GM11168 (cell line): ENCODE results near the gene ZSCAN18.

Experiments used
- in situ Hi-C: fragments of 300-500 bp; cut with MboI; formaldehyde crosslinking; loops from one replicate; pipeline ENCODE4 v1.12.0; 2022; ENCODE audit warnings: low sequenced_read_pairs; ENCODE audit not compliant: unreplicated experiment

Gene ZSCAN18

DNA sequence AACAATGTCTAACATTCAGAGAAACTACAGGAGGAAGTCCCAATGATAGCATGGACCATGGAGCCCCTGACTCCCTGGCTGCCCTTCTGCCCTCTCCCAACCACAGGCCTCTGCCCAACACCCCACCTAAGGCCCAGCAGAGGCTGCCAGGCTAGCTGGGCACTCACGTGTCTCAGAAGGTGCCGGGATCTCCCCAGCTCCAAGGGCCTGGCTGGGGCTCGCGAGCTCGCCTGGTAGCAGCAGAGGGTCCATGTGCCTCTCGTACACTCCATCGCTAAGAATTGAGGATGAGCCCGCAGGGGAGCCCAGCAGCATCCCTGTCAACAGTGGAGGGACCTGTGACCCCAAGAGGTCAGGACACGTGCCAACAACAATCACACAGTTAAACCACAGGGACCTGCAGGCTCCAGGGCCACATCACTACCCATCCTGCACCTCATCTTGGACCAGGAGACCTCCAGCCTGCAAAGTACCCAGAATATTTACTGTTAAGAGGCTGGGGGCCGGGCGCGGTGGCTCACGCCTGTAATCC is 9.4 kb downstream of the ZSCAN18 start:
- in situ Hi-C loops = no loop called here

DNA sequence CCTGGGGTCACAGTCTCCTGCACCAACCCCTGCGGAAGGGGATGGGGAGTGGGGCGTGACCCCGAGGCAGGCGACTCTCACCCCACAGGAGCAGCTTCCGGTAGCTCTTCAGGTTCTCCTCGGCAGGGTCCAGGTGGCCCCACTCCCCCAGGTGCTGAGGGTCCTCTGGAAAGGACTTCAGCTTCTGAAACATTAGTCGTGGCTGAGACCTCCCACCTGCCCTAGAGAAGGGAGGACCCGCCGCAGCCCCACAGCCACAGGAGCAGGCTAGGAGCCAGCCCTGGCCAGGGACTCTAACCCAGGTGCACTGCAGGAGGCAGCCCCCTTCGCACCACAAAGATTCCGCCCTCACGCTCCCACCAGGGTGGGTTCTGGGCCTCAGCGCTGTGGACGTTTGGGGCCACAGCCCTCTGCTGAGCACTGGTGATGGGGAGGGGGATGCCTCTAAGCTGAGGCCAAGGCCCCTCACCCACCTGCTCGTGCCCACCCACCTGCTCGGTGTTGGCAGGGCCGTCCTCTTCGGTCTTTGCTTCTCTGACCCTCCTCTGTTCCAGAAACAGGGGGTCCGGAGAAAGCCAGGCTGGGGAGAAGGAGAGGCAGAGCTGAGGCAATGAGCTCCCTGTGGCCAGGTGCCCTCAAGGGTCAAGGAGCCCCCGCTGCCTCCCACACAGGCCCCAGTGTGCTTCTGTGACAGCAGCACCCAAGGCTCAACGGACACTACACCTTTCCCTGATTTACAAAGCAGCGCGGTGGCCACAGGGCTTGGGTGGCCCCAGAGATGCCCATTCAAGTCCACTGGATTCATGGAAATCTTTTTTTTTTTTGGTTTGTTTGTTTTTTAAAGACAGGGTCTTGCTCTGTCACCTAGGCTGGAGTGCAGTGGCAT is 11.0 kb downstream of the ZSCAN18 start:
- in situ Hi-C loops = no loop called here

DNA sequence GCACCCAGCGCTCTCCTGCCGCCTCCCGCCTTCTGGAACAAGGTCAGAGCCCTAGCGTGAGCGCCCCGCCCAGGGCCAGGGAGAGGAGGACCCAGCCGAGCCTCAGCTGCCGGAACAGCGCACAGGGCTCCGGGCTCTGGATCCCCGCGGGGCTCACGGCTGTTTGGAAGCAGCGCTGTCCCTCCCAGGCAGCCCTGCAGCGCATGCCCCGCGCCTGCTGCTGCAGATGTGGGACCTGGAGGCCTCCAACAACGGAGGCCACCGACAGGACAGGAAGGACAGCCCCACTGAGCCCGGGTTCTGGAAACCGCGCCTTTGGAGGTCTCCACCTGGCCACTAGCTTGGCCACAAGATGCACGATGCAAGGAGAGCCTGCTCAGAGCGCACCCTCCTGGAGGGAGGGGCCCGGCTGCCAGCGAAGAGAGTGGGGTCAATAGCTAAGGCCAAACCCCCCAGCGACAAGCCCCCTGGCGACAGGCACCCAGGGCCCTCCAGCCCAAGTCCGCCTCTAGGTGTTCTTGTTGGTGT is 12.6 kb downstream of the ZSCAN18 start:
- in situ Hi-C loops = no loop called here

DNA sequence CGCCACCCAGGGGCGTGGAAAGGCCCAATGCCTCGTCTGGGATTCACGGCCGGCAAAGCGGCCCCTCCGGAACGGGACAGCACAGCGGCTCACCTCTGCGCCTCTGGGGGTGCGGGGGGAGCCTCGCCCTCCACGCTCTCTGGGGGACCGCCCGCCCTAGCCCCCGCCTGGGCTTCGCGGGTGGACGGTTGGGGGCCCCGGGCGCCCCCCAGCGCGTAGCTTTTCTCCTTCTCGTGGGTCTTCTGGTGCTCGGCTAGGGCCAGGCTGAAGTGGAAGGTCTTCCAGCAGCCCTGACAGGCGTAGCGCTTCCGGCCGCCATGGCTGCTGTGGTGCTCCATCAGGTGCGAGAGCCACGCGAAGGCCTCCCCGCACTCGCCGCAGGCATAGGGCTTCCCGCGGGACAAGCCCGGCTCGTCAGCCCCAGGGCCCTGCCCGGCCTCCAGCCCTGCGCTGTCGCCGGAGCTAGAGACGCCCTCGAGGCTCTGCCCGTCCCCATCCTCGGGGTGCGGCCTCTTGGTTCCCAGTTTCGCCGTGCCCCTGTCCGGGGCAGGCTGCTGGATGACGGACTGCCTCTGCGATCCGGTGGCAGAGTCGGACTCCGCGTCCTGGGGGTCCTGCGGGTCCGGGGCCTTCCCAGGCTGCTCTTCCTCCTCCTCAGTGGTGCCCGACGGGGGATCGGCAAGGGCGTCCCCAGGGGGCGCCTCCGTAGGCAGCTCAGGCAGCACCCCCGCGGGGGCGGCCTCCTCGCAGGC is 13.3 kb downstream of the ZSCAN18 start:
- in situ Hi-C loops = no loop called here

DNA sequence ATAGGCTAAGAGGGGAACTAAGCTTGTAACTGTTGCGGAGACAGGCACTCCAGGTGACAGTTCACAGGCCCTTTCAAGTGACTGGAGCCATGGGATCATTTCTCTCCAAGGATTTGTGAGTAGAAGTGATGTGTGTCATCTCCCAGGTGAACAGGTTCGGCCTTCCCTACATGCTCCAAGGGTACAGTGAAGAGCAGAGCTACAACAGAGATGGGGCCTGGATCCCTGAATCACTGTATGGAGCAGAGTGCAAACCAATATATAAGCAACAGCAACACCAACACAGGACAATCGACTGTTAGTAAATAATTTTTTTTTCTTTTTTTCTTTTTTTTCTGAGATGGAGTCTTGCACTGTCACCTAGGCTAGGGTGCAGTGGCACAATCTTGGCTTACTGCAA is 15.0 kb downstream of the ZSCAN18 start:
- in situ Hi-C loops = no loop called here

DNA sequence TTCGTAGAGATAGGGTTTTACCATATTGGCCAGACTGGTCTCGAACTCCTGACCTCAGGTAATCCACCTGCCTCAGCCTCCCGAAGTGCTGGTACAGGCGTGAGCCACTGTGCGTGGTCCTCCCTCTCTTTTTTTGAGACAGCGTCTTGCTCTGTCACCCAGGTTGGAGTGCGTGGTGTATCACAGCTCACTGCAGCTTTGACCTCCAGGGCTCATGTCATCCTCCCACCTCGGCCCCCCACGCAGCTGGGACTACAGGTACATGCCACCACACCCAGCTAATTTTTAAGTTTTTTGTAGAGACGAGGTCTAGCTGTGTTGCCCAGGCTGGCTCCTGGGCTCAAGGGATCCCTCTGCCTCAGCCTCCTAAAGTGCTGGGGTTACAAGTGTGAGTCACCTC is 18.2 kb downstream of the ZSCAN18 start:
- in situ Hi-C loops = no loop called here

DNA sequence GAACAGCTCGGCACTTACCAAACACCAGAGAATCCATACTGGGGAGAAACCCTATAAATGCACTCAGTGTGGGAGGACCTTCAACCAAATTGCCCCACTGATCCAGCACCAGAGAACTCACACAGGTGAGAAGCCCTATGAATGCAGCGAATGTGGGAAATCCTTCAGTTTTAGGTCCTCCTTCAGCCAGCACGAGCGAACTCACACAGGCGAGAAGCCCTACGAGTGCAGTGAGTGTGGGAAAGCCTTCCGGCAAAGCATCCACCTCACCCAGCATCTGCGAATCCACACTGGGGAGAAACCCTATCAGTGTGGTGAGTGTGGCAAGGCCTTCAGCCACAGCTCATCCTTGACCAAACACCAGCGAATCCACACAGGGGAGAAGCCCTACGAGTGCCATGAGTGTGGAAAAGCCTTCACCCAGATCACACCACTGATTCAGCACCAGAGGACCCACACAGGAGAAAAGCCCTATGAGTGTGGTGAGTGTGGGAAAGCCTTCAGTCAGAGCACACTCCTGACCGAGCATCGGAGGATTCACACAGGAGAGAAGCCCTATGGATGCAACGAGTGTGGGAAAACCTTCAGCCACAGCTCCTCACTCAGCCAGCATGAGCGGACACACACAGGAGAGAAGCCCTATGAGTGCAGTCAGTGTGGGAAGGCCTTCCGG is 30.7 kb downstream of the ZSCAN18 start:
- in situ Hi-C loops = no loop called here

DNA sequence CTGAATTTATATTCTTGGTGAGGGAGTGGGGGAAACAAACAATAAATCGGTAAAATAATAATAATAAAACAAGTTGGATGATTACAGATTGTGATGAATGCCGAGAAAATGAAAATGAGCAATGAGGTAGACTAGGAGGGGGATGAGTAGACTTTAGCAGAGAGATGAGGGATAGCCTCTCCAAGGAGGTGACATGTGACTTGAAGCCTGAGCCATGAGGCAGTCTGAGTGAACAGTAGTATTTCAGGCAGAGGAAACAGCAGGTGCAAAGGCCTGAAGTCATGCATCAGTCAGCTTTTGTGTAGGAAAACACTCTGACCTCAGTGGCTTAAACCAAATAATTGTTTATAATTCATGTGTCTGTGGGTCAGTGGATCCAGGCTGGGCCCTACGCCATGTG is 34.3 kb downstream of the ZSCAN18 start:
- in situ Hi-C loops = no loop called here

DNA sequence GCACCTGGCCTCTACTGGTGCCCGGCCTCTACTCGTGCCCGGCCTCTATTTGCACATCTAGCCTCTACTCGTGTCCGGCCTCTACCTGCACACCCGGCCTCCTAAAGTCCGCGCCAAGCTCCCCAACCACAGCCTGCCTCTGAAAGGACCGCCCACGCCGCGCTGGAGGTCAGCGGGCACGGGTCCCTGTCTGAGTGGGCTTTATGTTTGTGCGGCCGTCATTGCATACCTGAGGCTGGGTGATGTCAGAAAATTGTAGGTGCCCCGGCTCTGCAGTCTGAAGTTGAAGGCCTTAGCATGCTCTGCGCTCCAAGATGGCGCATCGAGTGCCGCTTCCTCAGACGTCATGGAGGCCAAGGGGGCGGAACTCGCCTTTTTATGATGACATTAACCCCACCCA is 37.8 kb downstream of the ZSCAN18 start:
- in situ Hi-C loops = no loop called here

DNA sequence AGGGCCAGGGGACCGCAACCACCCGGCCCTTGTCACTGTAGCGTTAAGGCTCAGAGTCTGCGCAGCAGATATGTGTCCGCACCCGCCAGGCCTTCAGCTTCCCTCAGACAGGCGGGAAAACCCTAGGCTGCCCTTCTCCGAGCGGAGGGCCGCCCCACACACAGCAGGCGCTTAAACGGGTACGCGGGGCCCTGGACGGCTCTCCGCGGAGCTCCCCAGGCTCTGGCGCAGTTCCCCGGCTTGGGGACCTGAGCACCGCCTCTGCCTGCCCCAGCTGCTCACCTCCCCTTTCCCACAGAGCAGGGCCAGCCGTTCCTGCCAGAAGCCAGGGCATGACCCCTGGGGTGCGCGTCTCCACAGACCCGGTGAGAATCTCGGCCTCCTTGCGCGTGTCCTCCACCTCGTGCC is 38.4 kb downstream of the ZSCAN18 start:
- in situ Hi-C loops = no loop called here

DNA sequence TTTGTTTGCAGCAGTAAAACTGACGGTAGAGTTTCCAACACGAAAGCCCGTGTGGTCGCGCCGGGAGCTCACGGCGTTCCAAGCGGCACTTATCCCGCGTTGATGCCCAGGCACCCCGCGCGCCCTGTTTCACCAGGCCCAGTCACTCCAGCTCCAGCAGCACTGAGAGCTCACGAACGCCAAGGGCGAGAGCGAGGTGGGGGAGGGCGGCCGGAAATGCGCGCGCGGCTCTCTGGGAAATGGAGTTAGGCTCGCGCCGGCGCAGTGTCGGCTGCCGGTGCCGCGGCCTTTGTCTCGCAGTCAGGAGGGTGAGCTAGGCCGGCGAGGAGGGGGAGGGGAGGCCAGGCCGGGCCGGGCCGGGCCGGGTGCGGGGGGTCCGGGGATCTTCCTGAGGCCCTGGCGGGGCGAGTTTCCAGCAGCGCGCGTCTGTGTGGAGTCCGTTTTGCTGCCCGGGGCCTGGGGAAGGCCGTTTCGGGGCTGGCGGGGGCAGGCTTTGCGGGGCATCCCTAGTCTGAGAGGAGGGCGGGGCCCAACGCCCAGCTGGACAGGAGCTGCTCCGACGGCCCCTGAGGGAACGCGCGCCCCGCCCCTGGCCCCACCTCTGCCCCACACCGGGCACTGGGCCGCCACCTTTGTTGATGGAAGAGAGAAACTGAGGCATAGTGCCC is 38.9 kb downstream of the ZSCAN18 start, which contains the start of gene ZNF135:
ZNF135 (plus strand) TSS at position 280 of the 668 bp plus-strand sequence. CDS start 721 bp downstream, outside the sequence.
- in situ Hi-C loops = no loop called here

DNA sequence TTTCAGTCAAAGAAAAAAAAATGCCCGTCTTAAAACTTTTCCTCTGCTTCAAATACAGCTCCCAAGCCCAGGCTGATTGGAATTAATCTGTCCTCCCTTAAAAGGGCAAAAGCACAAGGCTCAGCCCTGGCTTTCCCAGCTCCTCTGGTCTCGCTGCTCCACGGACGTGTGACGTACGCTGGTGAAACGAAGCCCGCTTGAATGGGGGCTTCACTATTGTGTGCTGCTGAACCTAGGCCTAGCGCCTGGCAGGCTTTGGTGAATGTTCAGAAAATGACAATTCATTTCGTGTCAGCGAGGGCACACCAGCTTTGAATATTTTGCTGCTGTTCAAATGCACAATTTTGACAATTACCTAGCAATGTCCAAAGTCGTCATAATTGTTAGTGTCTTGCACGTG is 39.6 kb downstream of the ZSCAN18 start:
- in situ Hi-C loops = no loop called here

DNA sequence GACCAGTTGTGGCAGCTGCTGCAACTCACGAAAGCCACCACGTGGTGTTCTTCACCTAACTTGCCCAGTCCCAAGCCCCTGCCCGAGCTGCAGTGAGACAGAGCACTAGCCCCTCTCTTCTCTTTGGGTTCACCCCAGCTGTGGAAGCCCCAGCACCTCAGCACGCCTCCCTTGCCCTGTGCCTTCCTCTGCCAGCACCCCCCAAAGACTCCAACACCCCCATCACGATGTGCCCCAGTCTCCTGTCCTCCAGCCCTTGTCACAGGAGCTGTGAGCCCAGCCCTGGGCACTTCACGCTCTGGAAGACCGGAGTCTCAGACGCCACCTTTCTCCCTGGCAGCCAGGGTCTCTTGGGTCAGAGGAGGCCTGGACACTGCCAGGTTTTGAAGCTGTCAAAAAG is 41.2 kb downstream of the ZSCAN18 start:
- in situ Hi-C loops = no loop called here

DNA sequence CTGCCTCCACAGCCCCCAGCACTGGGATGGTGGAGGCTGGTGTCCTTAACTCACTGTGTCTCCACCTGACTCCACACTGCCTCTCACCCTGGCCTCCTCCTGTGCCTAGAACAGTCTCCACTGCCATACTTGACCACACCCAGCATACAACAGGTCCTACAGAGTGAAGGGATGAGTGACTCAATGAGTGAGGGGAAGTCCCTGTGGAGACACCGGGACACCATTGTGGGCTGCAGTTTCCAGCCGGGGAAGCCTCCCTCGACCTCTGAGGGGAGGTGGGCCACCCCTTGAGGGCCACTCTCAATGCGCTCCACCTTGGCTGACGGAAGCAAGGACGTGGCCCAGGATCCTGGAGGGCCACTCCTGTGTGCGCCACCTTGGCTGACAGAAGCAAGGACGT is 41.8 kb downstream of the ZSCAN18 start:
- in situ Hi-C loops = no loop called here

DNA sequence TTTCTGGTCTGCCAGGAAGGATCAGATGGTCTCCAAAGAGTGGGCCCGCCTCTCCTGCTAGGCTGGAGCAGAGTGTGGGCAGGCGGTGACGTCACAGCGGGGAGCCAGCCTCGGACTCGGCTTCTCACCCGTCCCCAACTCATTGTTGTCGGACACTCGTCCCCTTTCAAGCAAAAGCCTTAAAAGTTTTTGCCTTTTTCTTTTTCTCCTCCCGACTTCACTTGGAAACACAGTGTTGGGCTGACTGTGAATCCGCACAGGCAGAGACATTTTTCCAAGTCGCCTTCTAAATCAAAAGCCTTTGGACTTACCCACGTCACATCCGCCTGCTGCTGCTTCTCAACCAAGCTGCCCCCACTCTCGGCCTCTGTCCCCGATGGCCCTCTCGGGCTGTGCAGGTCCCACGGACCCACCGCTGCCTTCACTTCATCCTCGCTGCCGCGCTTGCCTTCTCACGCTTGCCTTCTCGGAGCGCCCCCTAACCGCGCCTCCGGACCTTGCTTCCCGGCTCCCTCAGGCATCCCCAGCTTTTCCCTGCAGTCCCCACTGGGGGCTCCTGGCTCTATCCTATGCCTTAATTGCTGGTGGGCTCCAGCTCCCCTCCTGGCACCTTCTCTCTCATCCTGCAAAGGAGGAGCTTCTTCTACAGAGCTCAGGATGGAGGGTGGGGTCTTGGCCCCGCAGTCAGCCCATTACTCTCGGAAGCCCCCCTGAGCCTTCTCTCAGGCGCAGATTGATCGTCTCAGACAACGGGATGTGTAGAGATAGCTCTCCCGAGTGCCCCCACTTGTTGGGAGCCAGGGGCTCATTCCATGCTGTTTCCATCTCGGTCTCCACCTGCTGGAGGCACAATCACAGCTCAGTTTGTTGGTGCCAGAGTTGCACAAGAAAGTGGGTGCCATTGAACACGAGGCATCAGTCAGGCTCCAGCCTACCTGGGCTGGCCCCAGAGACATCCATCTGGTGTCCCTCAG is 42.8 kb downstream of the ZSCAN18 start:
- in situ Hi-C loops = no loop called here

DNA sequence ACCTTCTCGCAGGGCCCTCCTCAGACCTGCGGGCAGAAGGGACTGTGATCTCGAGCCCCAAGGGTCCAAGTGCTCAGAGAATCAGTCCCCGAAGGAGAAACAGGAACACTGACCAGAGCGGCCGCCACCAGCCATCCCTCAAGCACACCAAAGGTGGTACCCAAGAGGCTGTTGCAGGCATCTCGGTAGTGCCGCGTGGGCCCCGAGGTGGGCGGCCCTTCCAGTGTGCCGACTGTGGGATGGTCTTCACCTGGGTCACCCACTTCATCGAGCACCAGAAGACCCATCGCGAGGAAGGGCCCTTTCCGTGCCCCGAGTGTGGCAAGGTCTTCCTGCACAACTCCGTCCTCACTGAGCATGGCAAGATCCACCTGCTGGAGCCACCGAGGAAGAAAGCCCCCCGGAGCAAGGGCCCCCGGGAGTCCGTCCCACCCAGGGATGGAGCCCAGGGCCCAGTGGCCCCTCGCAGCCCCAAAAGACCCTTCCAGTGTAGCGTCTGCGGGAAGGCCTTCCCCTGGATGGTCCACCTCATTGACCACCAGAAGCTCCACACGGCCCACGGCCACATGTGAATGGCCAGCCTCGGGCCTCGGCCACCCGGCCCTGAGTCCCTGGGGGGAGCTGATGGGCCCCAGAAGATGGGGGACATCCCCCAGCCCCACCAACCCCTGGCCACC is 44.4 kb downstream of the ZSCAN18 start:
- in situ Hi-C loops = no loop called here

DNA sequence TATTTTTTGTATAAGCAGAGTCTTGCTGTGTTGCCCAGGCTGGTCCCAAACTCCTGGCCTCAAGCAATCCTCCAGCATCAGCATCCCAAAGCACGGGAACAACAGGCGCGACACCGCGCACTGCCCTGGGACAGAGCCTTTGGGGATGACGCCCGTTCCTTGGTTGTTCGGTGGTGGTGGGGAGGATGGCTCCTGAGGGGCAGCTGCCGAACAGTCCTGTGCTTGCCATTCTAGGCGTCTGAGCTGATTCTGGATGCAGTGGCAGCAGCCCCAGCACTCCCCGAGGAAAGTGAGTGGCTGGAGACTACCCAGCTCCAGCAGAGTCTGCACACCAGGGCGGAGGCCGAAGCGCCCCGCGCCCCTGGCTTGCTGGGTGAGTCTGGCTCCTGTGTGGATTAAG is 45.8 kb downstream of the ZSCAN18 start:
- in situ Hi-C loops = no loop called here

DNA sequence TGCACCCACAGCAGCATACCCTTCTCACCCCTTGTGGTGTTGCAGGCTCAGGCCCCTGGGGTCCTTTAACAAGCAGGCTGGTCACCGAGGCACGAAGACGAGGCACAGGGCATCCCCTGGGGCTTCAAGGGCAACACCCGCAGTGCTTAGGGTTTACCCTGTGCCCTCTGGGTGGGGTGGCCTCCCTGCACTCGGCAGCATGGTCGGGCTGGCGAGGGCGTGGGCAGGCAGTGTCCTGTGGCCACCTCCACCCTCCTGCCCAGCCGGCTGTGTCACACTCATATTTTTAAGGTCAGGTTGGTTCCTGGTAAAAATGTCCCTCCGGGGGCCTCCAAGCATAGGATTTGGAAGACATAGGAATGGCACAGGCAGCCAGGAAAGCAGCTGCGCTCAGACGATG is 50.4 kb downstream of the ZSCAN18 start:
- in situ Hi-C loops = no loop called here
